LNCaP clone FGC (cell line): ENCODE data around the gene TMEM255A.

Experiments
- DNase-seq: peaks from one replicate; pipeline ENCODE4 v3.0.0-alpha.2; 2011; ENCODE audit warnings: low read depth
- H3K4me3 ChIP-seq: 2 replicates; pipeline ENCODE4 v1.5.1; 2011; ENCODE audit warnings: mild to moderate bottlenecking, low read depth, low read length, control low read depth
- CTCF ChIP-seq: IDR thresholded peaks from 2 replicates; pipeline ENCODE4 v1.5.1; 2012; ENCODE audit warnings: mild to moderate bottlenecking; ENCODE audit not compliant: control insufficient read depth, insufficient read depth; ENCODE audit errors: extremely low read depth

TMEM255A gene

GRCh38 chrX:120238933-120239332 lies 72.3 kb downstream of the TMEM255A start:
- TF ChIP-seq CTCF: no peak
- no peak overlapping the region for H3K4me3 ChIP-seq
- DNase-seq: no peak

- TF ChIP-seq CTCF: no peak
- H3K4me3 ChIP-seq: no peak overlapping the region
- DNase-seq: no peak
Measured at GRCh38 chrX:120236687-120237479, 74.4 kb downstream of the TMEM255A start.

GRCh38 chrX:120235284-120235683 lies 76.0 kb downstream of the TMEM255A start:
- no peak for TF ChIP-seq CTCF
- DNase-seq: no peak
- no peak overlapping the region for H3K4me3 ChIP-seq

- H3K4me3 ChIP-seq: no peak overlapping the region
- TF ChIP-seq CTCF: no peak
- DNase-seq: no peak
Measured at GRCh38 chrX:120228187-120228908, 82.9 kb downstream of the TMEM255A start.

- no peak overlapping the region for H3K4me3 ChIP-seq
- no peak for DNase-seq
- TF ChIP-seq CTCF: no peak
Measured at GRCh38 chrX:120224388-120224787, 86.9 kb downstream of the TMEM255A start.

GRCh38 chrX:120223374-120223773 lies 87.9 kb downstream of the TMEM255A start:
- H3K4me3 ChIP-seq: no peak overlapping the region
- TF ChIP-seq CTCF: no peak
- no peak for DNase-seq
